ENCODE results near the gene FAM53B. TPM values are rescaled to one million over a fixed set of nuclear protein-coding genes. Genes with fewer than 3 reads are reported as not detected.

The FAM53B gene
- total RNA-seq, 4 donors from 2014 or later, result 25.2 to 43.3 (median 34.7) TPM

- no peak for DNase-seq (ENCODE audit: extremely low spot score)
- intact Hi-C loops (cut with DNase I), result no loop called here
- TF ChIP-seq POLR2A (IDR thresholded peaks at IDR 0.05; ENCODE audit: low read depth) (no peak), CTCF (IDR thresholded peaks at IDR 0.05) (no peak), EP300 (IDR thresholded peaks at IDR 0.05) (no peak), POLR2AphosphoS5 (IDR thresholded peaks at IDR 0.05) (no peak)
- WGBS, result 73% methylated on average over 13 of the region's 13 CpGs
- peaks cover 33 to 43% (median 41%) of the 10 kb centered on the region in 4 donors for H3K4me1 ChIP-seq
- H3K27ac ChIP-seq (replicated peaks in 1 of 4), result peak overlapping the region in 2 of 4 donors; percentile 57 to 73
- H3K27me3 ChIP-seq, result no peaks in the 10 kb centered on the region
- H3K36me3 ChIP-seq, result peaks cover 0 to 44% (median 38%) of the 10 kb centered on the region in 4 donors
- no peaks in the 10 kb centered on the region for H3K9me3 ChIP-seq
- no peak overlapping the region for H3K4me3 ChIP-seq
Measured at GRCh38 chr10:124621637-124622036, 122.5 kb downstream of the FAM53B start.

GRCh38 chr10:124619802-124620490, 124.2 kb downstream of the FAM53B start:
- H3K36me3 ChIP-seq, result peaks cover 0 to 51% (median 43%) of the 10 kb centered on the region in 4 donors
- no peak for TF ChIP-seq POLR2A (IDR thresholded peaks at IDR 0.05; ENCODE audit: low read depth)
- no peak for TF ChIP-seq CTCF (IDR thresholded peaks at IDR 0.05)
- no peak for TF ChIP-seq POLR2AphosphoS5 (IDR thresholded peaks at IDR 0.05)
- no peak for TF ChIP-seq EP300 (IDR thresholded peaks at IDR 0.05)
- intact Hi-C loops (cut with DNase I), result no loop called here
- H3K4me1 ChIP-seq, result peaks cover 19 to 31% (median 28%) of the 10 kb centered on the region in 4 donors
- H3K9me3 ChIP-seq, result no peaks in the 10 kb centered on the region
- no peak for DNase-seq (ENCODE audit: extremely low spot score)
- no peak overlapping the region for H3K27ac ChIP-seq (replicated peaks in 1 of 4)
- H3K4me3 ChIP-seq, result no peak overlapping the region
- H3K27me3 ChIP-seq, result no peaks in the 10 kb centered on the region
- WGBS, result 81% methylated on average over 21 of the region's 26 CpGs

- H3K4me3 ChIP-seq, result no peak overlapping the region
- peaks cover 0 to 48% (median 42%) of the 10 kb centered on the region in 4 donors for H3K36me3 ChIP-seq
- no peak overlapping the region for H3K27ac ChIP-seq (replicated peaks in 1 of 4)
- TF ChIP-seq EP300 (IDR thresholded peaks at IDR 0.05) (no peak), POLR2AphosphoS5 (IDR thresholded peaks at IDR 0.05) (no peak), CTCF (IDR thresholded peaks at IDR 0.05) (no peak), POLR2A (IDR thresholded peaks at IDR 0.05; ENCODE audit: low read depth) (no peak)
- no peaks in the 10 kb centered on the region for H3K27me3 ChIP-seq
- H3K4me1 ChIP-seq, result peaks cover 20 to 33% (median 24%) of the 10 kb centered on the region in 4 donors
- H3K9me3 ChIP-seq, result no peaks in the 10 kb centered on the region
- no peak for DNase-seq (ENCODE audit: extremely low spot score)
- WGBS, result 83% methylated on average over 5 of the region's 9 CpGs
- intact Hi-C loops (cut with DNase I), result no loop called here
Measured at GRCh38 chr10:124619195-124619594, 125.0 kb downstream of the FAM53B start.

GRCh38 chr10:124618470-124619073, 125.6 kb downstream of the FAM53B start:
- Histone ChIP-seq H3K9me3 (no peaks in the 10 kb centered on the region), H3K27ac (replicated peaks in 1 of 4) (no peak overlapping the region), H3K36me3 (peaks cover 0 to 47% (median 41%) of the 10 kb centered on the region in 4 donors), H3K4me3 (no peak overlapping the region), H3K27me3 (no peaks in the 10 kb centered on the region), H3K4me1 (peaks cover 25 to 39% (median 26%) of the 10 kb centered on the region in 4 donors)
- no peak for DNase-seq (ENCODE audit: extremely low spot score)
- WGBS, result 88% methylated on average over 9 of the region's 18 CpGs
- intact Hi-C loops (cut with DNase I), result no loop called here
- TF ChIP-seq POLR2A (IDR thresholded peaks at IDR 0.05; ENCODE audit: low read depth), result no peak
- no peak for TF ChIP-seq EP300 (IDR thresholded peaks at IDR 0.05)
- TF ChIP-seq CTCF (IDR thresholded peaks at IDR 0.05), result no peak
- no peak for TF ChIP-seq POLR2AphosphoS5 (IDR thresholded peaks at IDR 0.05)

Data from esophagus muscularis mucosa (tissue), 4 donors.